HFFc6 (cell line): ENCODE results near the gene PADI4. TPM values are rescaled to one million over a fixed set of nuclear protein-coding genes. Genes with fewer than 3 reads are reported as not detected.

Experiments
- DNase-seq: peaks from one replicate; pipeline ENCODE4 v3.0.0-alpha.2; 2018
- H3K27ac Mint-ChIP-seq: 2 replicates; pipeline ENCODE4 v1.8.0; 2020; ENCODE audit warnings: mild to moderate bottlenecking, mixed read lengths
- H3K27me3 Mint-ChIP-seq: 2 replicates; pipeline ENCODE4 v1.8.0; 2021; ENCODE audit warnings: mild to moderate bottlenecking, moderate library complexity, mixed read lengths; ENCODE audit not compliant: insufficient read depth
- H3K36me3 Mint-ChIP-seq: 2 replicates; pipeline ENCODE4 v1.8.0; 2021; ENCODE audit warnings: low read depth, mixed read lengths
- H3K4me1 Mint-ChIP-seq: 2 replicates; pipeline ENCODE4 v1.8.0; 2020; ENCODE audit warnings: low read depth, mixed read lengths
- H3K4me3 Mint-ChIP-seq: 2 replicates; pipeline ENCODE4 v1.8.0; 2020; ENCODE audit warnings: mild to moderate bottlenecking, moderate library complexity, mixed read lengths
- H3K9me3 Mint-ChIP-seq: 2 replicates; pipeline ENCODE4 v1.8.0; 2020; ENCODE audit warnings: mild to moderate bottlenecking, mixed read lengths
- total RNA-seq, 6 experiments: library from RNA; stranded (reverse); fragmentation: NEBNext Ultra II Directional; extraction: Animal tissue kit (Norgen Biotek cat#: 25700); gene quantifications; 2 replicates in 1 of 6; 3 replicates in 5 of 6; pipeline ENCODE4 v1.2.3, GENCODE V29; 2021
- TF ChIP-seq, protein P1 (sequence below): fragments of 200-600 bp; sonication (generic); IDR thresholded peaks from 2 replicates; pipeline ENCODE4 v1.5.0; 2021; ENCODE audit warnings: antibody characterized with exemption, mild to moderate bottlenecking

PADI4 gene
- total RNA-seq, 6 experiments from 2014 or later = not detected

DNA sequence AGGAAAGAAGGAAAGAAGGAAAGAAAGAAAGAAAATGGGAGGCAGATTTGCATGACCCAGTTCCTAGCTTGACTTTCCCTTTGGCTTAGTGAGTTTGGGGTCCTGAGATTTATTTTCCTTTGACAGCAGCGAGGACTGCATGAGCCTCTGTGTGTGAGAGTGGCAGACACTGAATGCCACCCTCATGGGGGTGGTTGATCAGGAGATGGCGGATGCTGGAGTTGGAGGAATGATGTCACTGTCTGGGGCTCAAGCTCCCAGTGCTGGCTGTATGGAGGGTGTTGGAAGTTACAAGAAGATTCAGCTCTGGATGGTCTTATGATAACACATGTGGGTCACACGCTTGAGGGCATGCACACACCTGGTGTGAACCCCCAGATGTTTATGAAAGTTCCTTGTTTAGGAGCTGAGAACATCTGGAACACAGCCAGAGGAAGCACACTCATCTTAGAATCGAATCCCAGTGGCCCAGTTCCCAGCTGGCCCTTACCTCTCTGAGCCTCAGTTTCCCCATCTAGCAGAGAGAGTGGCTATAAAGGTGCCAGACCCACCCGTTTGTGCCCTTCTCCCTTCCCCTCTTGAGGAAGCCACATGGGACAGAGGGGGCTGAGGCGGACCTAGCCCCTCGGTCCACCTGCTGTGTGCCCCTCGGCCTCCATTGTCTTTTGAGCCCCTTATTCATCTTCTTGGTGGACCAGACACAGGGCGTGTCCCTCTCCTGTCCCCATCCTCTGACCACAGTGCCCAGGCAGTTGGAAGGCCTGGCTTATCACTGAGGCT lies 5.7 kb downstream of the PADI4 start:
- Mint-ChIP-seq H3K4me1 (no peaks in the 10 kb centered on the region; the same call in 1 of the 2 replicates), H3K36me3 (no peaks in the 10 kb centered on the region), H3K4me3 (no peak overlapping the region), H3K9me3 (no peaks in the 10 kb centered on the region), H3K27me3 (peaks cover 22% of the 10 kb centered on the region), H3K27ac (no peak overlapping the region)
- TF ChIP-seq, protein P1, sequence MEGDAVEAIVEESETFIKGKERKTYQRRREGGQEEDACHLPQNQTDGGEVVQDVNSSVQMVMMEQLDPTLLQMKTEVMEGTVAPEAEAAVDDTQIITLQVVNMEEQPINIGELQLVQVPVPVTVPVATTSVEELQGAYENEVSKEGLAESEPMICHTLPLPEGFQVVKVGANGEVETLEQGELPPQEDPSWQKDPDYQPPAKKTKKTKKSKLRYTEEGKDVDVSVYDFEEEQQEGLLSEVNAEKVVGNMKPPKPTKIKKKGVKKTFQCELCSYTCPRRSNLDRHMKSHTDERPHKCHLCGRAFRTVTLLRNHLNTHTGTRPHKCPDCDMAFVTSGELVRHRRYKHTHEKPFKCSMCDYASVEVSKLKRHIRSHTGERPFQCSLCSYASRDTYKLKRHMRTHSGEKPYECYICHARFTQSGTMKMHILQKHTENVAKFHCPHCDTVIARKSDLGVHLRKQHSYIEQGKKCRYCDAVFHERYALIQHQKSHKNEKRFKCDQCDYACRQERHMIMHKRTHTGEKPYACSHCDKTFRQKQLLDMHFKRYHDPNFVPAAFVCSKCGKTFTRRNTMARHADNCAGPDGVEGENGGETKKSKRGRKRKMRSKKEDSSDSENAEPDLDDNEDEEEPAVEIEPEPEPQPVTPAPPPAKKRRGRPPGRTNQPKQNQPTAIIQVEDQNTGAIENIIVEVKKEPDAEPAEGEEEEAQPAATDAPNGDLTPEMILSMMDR = no peak
- DNase-seq = no peak

DNA sequence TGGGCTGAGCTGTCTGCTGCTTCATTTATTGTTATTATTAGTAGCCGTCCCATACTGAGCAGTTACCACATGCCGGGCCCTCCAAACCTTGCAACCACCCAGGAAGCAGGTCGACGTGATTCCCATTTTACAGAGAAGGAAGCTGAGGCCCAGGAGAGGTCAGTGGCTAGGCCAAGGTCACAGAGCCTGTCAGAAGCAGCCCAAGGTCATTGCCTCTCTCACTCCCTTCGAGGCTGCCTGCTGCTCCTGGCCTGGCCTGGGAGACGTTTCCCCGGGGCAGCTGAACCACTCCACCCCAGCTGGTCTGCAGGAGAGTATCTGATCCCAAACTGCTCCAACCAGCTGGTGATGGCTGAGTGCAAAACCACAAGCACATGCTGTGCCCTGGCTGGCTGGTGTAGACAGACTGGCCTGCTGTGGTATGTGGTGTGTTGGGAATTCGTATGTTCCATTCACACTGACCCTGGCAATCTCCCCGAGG lies 6.5 kb downstream of the PADI4 start:
- TF ChIP-seq, protein P1 = no peak
- no peak overlapping the region for H3K4me3 Mint-ChIP-seq
- no peak overlapping the region for H3K27ac Mint-ChIP-seq
- no peaks in the 10 kb centered on the region for H3K36me3 Mint-ChIP-seq
- no peak for DNase-seq
- peaks cover 25% of the 10 kb centered on the region for H3K27me3 Mint-ChIP-seq
- no peaks in the 10 kb centered on the region for H3K9me3 Mint-ChIP-seq
- H3K4me1 Mint-ChIP-seq = no peaks in the 10 kb centered on the region; the same call in 1 of the 2 replicates

DNA sequence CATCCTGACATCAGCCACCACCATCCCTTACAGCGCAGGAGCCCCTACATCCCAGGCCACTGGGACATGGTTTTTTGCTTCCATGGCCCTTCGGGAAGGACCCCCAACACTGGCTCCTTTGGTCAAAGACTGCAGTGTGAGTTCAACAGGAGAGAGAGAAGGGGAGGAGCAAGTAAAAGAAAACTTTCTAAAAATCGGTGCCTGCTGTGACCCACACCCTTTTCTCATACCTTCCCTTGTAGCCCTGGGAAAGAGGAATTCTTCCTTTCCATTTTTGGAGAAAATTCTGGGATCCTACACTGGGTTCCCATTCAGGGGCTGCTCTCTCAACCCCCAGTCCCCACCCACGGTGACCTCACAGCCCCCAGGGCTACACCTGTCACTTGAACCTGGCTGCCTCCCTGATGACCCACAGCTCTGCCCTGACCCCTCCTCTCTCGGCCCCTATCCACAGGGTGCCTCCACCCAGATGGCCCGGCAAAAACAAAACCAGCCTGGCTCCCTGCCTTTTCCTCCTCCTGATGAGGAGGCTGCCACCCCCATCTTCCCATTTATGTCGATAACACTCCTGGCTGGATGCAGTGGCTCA lies 7.6 kb downstream of the PADI4 start:
- Mint-ChIP-seq H3K36me3 (0 out of 2 replicates have a peak, but pooled peaks cover under 1% of the 10 kb centered on the region), H3K27ac (no peak overlapping the region)
- TF ChIP-seq, protein P1 = no peak

DNA sequence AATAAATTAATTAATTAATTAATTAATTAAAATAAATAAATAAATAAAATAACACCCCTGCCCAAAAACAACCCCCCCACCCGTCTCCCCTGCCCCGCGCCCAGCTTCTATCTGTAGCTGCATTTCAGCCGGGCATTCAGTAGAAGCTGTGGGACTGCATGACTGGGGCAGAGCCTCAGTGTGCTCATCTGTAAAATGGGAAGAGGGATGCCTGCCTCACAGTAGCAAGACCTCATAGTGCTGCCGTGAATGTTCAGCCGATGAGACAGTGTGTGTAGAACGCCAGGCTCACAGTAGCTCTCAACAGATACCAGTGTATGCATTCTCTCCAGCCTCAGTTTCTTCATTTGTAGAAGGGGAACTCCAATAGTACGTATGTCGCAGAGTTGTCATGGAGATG lies 8.7 kb downstream of the PADI4 start:
- Mint-ChIP-seq H3K36me3 (peaks cover 6% of the 10 kb centered on the region; the same call in 1 of the 2 replicates), H3K27me3 (peaks cover 34% of the 10 kb centered on the region), H3K4me1 (no peaks in the 10 kb centered on the region; the same call in 1 of the 2 replicates), H3K27ac (no peak overlapping the region), H3K9me3 (no peaks in the 10 kb centered on the region), H3K4me3 (no peak overlapping the region)
- no peak for DNase-seq
- TF ChIP-seq, protein P1 = no peak

More for the DNA sequence above, 7.6 kb downstream of the PADI4 start:
- Mint-ChIP-seq H3K9me3 (no peaks in the 10 kb centered on the region), H3K4me1 (no peaks in the 10 kb centered on the region; the same call in 1 of the 2 replicates), H3K4me3 (no peak overlapping the region), H3K27me3 (peaks cover 27% of the 10 kb centered on the region)
- DNase-seq = no peak

DNA sequence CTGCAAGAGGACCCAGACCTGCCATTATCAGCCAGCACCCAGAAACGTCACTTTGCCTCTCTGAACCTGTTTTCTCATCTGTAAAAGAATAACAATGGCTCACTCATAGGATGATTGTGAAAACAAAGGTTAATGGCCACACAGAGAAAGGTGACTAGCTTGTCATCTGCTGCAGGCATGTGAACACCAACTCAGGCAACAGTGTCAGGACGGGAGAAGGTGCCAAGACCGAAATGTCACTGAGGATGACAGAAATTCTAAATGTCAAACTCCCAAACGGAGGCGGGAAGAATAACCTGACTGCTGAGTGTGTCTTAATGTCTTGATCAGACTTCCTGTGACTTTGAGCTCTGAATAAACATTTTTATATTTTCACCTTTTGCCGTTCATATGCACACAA lies 10.3 kb downstream of the PADI4 start:
- H3K27me3 Mint-ChIP-seq = peaks cover 33% of the 10 kb centered on the region
- TF ChIP-seq, protein P1 = no peak
- no peak for DNase-seq
- no peaks in the 10 kb centered on the region for H3K9me3 Mint-ChIP-seq
- no peak overlapping the region for H3K4me3 Mint-ChIP-seq
- no peaks in the 10 kb centered on the region; the same call in 1 of the 2 replicates for H3K4me1 Mint-ChIP-seq
- no peak overlapping the region for H3K27ac Mint-ChIP-seq
- H3K36me3 Mint-ChIP-seq = peaks cover 6% of the 10 kb centered on the region; the same call in 1 of the 2 replicates
